ENCODE measurements around the gene CDC42BPA. TPM values are rescaled to one million over a fixed set of nuclear protein-coding genes. Genes with fewer than 3 reads are reported as not detected.
A peak's percentile ranks its signal among the peaks of the same experiment; 100 is the strongest.

The CDC42BPA gene
- total RNA-seq, 2 experiments from 2014 or later: 1.8 to 2.1 TPM

DNA sequence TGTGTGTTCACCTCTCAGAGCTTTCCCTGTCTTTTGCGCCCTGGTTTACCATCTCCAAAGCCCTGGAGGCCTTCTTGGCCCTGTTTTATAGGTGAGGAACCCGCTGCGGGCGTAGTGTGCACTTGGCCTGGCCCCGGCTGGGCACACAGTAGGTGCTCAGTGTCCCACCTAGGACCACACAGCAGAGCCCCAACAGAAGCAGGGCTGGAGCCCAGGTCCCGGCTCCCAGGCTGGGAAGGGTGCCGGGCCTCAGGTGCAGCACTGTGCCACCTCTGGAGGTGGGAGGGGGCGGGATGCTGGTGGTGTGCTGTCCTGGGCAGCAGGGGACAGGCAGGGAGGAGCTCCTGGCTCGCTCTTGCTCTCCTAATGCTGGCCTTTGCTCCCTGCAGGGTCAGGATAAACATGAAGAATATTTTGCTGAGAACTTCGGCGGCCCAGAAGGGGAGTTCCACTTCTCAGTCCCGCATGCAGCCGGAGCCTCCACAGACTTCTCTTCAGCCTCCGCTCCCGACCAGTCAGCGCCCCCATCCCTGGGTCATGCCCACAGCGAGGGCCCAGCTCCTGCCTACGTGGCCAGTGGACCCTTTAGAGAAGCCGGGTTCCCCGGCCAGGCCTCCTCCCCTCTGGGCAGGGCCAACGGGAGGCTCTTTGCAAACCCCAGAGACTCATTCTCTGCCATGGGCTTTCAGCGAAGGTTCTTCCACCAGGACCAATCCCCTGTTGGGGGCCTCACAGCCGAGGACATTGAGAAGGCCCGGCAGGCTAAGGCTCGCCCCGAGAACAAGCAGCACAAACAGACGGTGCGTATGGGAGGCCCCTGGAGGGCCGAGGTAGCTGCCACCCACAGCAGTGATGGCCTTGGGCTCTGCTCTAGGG lies 353.4 kb downstream of the CDC42BPA start:
- Mint-ChIP-seq H3K36me3 (ENCODE audit: low read depth) (peaks cover 23% of the 10 kb centered on the region), H3K4me1 (ENCODE audit: low read depth) (peaks cover 9% of the 10 kb centered on the region), H3K27ac (no peak overlapping the region), H3K27me3 (no peaks in the 10 kb centered on the region), H3K9me3 (peaks cover 2% of the 10 kb centered on the region), H3K4me3 (no peak overlapping the region)
- CTCF ChIA-PET: no interaction called here
- POLR2A ChIA-PET: interaction anchor here (0.6 kb wide), 1 partner anchor 17 kb away, joined by 3 read pairs; no protein-coding TSS in a partner anchor
- intact Hi-C loops (cut with micrococcal nuclease): no loop called here
- DNase-seq (no peak), ATAC-seq (no peak)
- TF ChIP-seq, protein P1, sequence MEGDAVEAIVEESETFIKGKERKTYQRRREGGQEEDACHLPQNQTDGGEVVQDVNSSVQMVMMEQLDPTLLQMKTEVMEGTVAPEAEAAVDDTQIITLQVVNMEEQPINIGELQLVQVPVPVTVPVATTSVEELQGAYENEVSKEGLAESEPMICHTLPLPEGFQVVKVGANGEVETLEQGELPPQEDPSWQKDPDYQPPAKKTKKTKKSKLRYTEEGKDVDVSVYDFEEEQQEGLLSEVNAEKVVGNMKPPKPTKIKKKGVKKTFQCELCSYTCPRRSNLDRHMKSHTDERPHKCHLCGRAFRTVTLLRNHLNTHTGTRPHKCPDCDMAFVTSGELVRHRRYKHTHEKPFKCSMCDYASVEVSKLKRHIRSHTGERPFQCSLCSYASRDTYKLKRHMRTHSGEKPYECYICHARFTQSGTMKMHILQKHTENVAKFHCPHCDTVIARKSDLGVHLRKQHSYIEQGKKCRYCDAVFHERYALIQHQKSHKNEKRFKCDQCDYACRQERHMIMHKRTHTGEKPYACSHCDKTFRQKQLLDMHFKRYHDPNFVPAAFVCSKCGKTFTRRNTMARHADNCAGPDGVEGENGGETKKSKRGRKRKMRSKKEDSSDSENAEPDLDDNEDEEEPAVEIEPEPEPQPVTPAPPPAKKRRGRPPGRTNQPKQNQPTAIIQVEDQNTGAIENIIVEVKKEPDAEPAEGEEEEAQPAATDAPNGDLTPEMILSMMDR (IDR thresholded peaks at IDR 0.05): no peak

- no peak for ATAC-seq
Measured at GRCh38 chr1:226964068-226964425, 354.2 kb downstream of the CDC42BPA start.

GRCh38 chr1:226962421-226963391 lies 355.6 kb downstream of the CDC42BPA start:
- Mint-ChIP-seq H3K9me3 (peaks cover 2% of the 10 kb centered on the region), H3K27me3 (no peaks in the 10 kb centered on the region), H3K27ac (peak overlapping the region; percentile 56), H3K36me3 (ENCODE audit: low read depth) (peaks cover 10% of the 10 kb centered on the region), H3K4me3 (no peak overlapping the region), H3K4me1 (ENCODE audit: low read depth) (peaks cover 25% of the 10 kb centered on the region)
- TF ChIP-seq, protein P1 (IDR thresholded peaks at IDR 0.05): no peak
- POLR2A ChIA-PET: no interaction called here
- intact Hi-C loops (cut with micrococcal nuclease): no loop called here
- ATAC-seq (no peak), DNase-seq (no peak)
- CTCF ChIA-PET: no interaction called here

More at GRCh38 chr1:226964068-226964425, 354.2 kb downstream of the CDC42BPA start:
- H3K27me3 Mint-ChIP-seq: no peaks in the 10 kb centered on the region
- ChIA-PET POLR2A (interaction anchor here (0.6 kb wide), 1 partner anchor 18 kb away, joined by 3 read pairs; no protein-coding TSS in a partner anchor), CTCF (no interaction called here)
- DNase-seq: no peak
- H3K9me3 Mint-ChIP-seq: peaks cover 2% of the 10 kb centered on the region
- no peak overlapping the region for H3K27ac Mint-ChIP-seq
- H3K4me1 Mint-ChIP-seq (ENCODE audit: low read depth): peaks cover 15% of the 10 kb centered on the region
- no peak overlapping the region for H3K4me3 Mint-ChIP-seq
- peaks cover 18% of the 10 kb centered on the region for H3K36me3 Mint-ChIP-seq (ENCODE audit: low read depth)
- TF ChIP-seq, protein P1 (IDR thresholded peaks at IDR 0.05): no peak
- intact Hi-C loops (cut with micrococcal nuclease): no loop called here

DNA sequence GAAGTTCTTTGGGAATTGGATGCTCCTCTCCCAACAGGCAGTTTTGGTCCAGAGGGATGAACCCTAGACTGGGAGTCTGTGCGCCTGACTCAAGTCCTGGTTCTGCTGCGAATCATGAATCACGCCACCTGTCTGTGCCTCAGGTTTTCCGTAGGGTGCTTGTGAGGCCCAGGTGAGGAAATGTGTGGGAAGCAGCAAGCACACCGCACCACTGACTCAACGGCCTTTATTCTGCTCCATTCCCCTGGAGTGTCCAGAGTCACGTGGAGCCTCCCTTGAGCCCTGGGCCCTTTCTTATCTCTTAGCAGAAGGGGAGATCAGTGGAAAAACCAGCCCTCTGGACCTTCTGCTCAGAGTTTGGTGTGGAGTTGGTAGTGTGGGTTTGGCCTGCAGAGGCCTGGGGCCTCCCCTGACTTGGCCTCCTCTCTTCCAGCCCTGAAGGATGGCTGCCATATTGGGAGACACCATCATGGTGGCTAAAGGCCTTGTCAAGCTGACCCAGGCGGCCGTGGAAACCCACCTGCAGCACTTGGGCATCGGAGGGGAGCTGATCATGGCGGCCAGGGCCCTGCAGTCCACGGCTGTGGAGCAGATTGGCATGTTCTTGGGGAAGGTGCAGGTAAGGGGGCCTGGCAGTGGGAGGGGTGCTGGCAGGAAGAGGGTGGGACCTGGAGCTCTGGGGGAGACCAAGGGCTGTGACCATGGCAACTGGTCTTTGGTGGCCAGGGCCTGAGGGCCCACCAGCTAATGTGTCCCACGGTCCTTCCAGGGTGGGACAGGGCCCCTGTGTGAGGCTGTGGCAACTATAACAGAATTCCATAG lies 357.1 kb downstream of the CDC42BPA start:
- H3K4me1 Mint-ChIP-seq (ENCODE audit: low read depth): peaks cover 28% of the 10 kb centered on the region
- intact Hi-C loops (cut with micrococcal nuclease): no loop called here
- peaks cover 2% of the 10 kb centered on the region for H3K9me3 Mint-ChIP-seq
- H3K36me3 Mint-ChIP-seq (ENCODE audit: low read depth): peaks cover 11% of the 10 kb centered on the region
- ChIA-PET CTCF (no interaction called here), POLR2A (no interaction called here)
- H3K4me3 Mint-ChIP-seq: no peak overlapping the region
- DNase-seq (peak; percentile 33), ATAC-seq (peak; percentile 24)
- TF ChIP-seq, protein P1 (IDR thresholded peaks at IDR 0.05): no peak
- no peak overlapping the region for H3K27ac Mint-ChIP-seq
- H3K27me3 Mint-ChIP-seq: no peaks in the 10 kb centered on the region

All from activated CD8-positive, alpha-beta T cell treated with anti-CD3 and anti-CD28 coated beads for 36 hours (primary cell).